GM23248 (cell line): Measurements from ENCODE around the gene CNGB1.

Experiments
- EZH2 ChIP-seq: fragments of 200-600 bp; sonication (generic); IDR thresholded peaks from 2 replicates; pipeline ENCODE4 v1.6.1; 2018; ENCODE audit warnings: antibody characterized with exemption, mild to moderate bottlenecking; ENCODE audit not compliant: insufficient read depth, poor library complexity, severe bottlenecking
- EZH2phosphoT487 ChIP-seq: fragments of 200-600 bp; sonication (generic); IDR thresholded peaks from 2 replicates; pipeline ENCODE4 v1.6.1; 2018; ENCODE audit warnings: antibody characterized with exemption, moderate library complexity, mild to moderate bottlenecking, low read depth; ENCODE audit not compliant: insufficient read depth

DNA sequence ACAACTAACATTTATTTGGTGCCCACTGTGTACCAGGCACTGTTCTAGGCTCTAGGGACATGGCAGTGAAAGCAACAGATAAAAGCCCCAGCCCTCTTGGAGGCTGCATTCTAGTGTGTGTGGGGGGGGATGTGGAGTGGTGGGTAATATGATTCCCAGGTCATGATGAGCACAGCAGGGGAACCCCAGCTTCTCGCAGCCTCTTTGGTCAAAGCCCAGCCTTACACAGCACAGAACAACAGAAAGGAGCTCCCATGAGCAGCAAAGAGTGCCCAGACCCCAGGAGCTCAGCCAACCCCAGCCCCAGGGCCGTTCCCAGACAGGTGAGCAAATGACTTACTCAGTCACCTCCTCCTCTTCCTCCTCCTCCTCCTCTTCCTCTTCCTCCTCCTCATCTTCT lies 21.9 kb downstream of the CNGB1 start:
- TF ChIP-seq EZH2phosphoT487: no peak
- TF ChIP-seq EZH2: no peak
